Activated CD8-positive, alpha-beta memory T cell treated with anti-CD3 and anti-CD28 coated beads for 4 hours (primary cell): Measurements from ENCODE around the gene CPE.
"Not testable (repeated sequence)": the region's sequence is repeated elsewhere in the genome, so short reads cannot be mapped to it uniquely, and the experiment has no call there.

Experiments used
- DNase-seq, 2 donors: peaks; one replicate each; pipeline ENCODE4 v3.0.0-alpha.2; 2020; ENCODE audit warnings: low read depth in 2 of 2

The CPE gene

DNA sequence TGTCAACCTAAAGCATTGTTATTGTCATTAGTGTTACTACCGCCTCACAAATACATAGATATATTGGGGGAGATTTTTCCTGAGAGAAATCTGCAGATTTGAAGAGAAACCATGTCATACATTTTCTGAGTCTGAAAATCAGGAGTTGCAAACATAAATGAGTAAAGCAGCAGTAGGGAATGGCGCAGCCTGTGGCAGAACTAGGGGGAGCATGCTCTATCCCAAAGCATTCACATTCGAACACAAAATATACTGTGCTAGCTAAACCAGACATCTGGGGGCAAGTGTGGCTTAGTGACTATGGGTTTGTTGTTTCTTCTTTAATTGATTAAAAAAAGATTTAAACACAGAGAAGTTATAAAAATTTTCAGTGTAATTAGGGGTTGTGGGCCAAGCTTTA is 83.2 kb downstream of the CPE start:
- no peak for DNase-seq

DNA sequence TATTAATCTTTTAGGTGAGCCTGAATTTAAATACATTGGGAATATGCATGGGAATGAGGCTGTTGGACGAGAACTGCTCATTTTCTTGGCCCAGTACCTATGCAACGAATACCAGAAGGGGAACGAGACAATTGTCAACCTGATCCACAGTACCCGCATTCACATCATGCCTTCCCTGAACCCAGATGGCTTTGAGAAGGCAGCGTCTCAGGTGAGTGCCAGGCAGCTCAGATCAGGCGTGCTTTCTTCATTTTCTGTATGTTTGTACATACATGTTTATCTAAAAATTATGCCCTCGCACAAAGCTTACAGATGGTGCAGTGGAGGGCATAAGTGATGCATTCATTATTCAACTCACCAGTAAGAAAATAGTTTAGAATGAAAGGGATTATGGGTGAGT is 85.6 kb downstream of the CPE start:
- DNase-seq: no peak

DNA sequence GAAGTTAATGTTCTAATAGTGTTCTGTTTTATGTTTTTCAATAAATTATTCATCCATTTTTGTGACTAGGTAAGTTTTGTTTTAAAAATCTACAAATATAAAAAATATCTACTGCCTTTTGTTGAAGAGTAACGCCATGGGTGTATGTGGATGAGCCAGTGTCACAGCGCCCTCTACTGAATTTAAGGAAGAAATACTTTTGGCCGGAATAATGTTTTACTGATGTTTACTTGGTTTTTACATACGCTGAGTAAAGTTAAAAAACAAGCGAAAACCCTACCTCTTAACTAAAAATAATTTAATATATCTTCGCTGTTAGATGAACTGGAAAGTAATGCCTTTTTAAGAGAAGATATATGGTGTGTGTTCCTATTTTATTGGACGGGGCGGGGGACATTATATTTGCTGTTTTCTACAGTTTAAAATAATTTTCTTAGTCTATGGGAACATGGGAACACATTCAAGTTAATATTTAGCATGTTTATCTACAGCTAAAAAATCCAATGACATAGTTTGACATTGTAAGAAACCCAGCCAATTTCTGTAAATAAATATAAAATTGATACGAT is 86.1 kb downstream of the CPE start:
- DNase-seq: peak in 1 of 2 donors; percentile 1

DNA sequence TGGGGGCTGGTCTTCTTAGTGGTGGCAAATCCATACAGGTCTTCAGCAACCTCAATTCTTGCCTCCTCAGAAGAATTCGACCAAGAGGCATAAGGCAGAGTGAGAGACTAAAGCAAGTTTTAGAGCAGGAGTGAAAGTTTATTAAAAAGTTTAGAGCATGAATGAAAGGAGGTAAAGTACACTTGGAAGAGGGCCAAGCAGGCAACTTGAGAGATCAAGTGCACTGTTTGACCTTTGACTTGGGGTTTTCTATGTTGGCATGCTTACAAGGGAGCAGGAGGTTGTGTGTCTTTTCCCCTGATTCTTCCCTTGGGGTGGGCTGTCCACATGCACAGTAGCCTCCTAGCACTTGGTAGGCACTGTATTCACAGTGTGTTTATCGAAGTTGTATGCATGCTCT is 91.2 kb downstream of the CPE start:
- DNase-seq: no peak

DNA sequence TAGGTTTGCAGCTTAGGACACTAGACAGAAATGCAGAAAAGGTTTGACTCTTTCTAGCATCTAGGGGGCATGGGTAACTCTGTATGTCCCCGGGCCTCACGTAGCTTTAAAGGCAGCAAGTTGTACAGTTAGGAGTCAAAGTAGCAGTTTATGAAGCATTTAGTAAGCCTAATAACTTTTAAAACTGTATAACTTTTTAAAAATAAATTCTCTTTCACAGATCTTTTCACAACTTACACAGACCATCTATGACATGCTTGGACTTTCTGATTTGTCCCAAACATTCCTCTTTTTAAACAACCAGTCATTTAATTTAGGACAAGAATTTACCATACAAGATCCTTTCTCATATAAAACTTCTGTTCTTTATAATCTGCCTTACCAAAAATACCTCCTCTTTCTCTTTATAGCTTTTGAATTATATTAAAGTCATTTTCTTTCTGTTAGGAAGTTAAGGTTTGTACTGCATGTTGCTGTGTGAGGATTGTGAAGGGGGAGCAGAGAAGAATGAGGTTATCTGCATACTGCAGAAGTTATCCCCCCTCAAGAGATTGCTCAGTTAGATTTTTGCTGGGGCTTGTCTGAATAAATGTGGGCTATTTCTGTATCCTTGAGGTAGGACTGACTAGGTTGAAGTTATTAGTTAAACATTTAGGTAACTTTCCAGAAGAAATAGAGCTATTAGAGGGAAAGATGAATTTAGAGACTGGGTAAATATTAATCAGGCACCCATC is 94.3 kb downstream of the CPE start:
- no peak for DNase-seq

DNA sequence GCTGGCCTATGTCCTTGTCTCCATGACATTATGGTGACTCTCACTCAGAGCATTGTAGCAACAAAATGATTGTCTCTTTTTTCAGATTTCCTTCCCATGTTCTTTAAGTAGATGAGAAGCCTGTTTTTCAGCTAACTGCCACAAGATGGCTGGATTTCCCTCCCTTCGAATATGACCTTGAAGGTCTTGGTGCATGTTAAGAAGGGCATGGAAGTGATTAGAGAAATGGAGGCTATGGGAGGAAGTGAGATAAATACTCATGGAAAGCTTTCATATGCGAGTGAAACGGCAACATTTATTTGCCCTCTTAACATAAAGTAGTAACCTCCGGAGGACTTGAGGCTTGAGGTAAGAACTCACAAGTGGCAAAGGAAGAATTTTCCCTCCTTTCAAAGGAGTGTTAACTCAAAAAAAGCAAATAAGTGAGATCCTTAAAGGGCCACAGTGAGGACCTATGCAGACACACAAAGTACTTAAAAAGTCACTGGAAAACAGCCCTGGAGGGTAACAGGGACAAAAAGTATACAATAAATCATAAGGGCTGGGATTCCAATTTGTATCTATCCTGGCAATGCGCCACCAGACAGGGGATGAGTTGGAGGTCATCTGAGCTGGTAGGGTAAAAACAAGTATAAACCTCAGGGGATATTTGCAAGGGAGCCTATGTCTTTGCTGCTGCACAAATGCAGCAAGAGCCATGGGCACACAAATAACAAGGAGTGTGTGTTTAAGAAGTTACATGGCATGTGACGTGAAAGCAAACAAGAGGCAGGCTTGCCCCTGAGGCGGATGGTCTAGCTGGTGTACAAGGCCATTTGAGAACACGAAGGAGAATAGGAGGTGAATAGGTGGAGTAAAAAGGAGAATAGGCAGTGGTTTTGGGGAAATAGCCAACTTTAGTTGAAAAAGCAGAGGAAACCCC is 96.2 kb downstream of the CPE start:
- no peak for DNase-seq

DNA sequence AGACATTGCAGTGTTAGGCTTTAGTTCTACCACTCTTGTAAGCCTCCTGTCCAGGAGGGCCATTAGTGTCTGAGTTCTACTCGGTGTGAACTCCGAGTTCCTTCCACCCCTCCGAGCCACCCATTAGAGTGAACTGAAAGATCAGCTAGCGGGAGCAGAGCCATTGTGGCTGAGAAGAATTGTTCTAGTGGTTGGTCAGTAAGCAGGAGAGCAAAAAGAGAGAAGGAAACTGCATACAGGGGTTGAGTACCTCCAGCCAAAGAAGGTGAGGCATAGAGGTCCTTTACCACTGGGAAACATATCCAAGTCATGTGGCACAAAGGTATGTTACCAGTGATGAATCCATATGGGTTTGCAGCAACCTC is 96.9 kb downstream of the CPE start:
- no peak for DNase-seq

DNA sequence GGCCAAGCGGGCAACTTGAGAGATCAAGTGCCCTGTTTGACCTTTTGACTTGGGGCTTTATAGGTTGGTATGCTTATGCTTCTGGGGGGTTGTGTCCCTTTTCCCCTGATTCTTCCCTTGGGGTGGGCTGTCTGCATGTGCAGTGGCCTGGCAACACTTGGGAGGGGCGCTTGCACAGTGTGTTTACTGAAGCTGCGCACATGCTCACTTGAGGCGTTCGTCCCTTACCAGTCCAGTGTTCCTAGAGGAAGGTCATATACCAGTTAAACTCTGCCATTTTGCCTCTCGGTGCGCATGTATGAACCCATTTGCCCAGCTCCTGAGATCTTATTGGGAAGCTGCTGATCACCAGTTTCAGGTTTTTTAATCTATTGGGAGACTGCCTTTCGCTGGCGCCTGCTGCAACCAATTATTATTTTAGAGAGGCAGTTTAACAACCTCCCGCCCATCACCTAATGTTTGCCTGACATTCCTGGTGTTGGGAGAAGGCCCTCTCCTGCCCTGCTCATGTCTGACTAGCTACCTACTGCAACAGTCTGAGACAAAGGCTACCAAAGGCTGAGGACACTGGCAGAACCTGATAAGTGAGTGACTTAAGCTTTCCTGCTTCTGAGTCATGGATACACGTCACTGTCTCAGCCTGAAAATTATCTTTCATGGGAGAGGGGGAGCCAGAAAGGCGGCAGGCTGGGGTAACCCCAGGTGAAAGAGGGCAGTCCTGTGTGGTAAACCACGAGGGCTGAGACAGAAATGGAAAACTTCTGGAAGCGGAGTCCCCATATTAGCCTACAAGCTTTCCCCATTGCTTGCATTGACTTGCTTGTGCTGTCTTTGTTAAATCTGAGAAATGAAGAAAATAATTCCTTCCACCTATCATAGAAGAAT is 97.6 kb downstream of the CPE start:
- no peak for DNase-seq

DNA sequence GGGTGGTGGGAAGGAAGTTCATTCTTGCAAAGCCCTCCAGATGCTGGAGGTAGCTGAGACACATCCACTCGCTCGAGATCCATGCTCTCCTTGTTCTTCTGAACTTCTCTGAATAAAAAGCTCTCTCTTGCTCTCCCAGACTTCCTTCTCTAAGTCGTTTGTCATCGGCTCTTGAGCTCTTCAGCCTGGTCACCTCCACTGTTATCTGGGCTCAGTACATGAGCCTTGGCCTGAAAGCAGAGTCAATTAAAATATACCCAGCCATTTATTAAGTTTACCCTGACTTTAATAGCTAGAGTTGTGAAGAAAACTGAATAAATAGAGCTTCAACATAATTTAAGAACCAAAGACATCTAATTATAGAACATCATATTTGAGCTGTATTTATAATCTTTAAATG is 99.0 kb downstream of the CPE start:
- DNase-seq: no peak

DNA sequence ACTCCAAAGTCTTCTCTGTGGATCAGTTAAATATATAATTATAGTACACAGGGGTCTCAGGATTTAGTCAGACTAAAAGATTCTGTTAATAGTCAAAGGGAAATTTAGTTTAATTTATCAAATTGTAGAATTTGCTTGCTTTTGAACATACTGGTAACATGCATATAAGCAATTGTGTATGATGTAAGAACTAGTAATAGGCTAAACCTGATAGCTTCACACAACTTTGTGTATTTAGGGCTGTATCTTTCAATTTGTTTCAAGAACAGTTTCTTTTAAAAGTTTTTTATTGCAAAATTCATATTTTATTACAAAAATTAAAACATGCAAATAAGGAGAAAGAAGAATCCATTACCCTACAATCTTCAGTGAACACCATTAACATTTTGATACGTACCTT is 99.5 kb downstream of the CPE start:
- DNase-seq: no peak

DNA sequence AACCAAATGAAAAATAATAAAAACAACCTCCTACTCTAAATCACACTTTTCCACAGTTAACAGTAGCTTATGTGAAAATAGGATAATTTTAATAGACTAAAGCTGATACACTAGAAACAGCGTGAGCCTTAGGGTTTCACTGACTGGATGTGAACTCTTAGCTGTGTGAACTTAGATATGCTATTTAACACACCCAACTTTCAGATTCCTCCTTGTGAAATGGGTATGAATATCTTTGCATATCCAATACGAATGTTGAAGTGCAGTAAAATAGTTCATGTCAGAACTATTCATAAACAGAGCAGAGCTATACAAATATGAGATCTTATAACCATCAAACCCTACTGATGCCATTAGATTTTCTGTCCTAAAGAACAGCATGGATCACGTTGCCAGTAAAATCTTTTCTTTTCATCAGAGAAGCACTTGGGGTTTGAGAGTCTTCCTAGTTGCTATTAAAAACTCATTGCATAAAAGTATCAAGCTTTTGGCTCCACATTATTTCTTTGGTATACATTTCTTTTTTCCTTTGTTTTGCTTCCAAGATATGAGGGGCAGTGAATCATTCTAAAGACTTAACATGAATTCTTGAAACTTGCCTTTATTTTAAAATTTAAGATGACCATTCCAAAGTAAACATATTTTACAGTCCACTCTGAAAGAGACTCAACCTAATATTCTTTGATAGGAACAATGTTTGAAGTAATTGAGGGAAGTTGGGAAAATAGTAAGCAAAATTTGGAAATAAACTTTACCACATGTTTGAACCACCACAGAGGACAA is 102.4 kb downstream of the CPE start:
- DNase-seq: no peak

DNA sequence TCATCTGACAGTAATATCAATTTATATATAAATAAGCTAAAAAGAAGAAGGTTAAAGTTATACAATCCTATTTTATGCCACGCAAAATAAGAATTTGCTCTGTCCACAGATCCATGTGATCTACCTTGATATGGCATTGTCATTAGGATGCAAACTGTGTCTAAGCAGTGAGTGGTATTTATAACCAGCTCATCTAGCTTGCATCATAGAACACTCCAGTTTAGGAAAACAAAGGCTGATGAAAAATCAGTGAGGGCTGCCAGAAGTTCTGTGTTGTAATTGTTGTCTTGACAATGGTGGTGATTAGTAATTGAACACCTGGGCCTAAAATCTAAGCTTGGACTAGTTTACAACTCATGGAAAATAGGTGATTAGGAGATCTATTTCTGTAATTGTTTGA is 111.0 kb downstream of the CPE start:
- DNase-seq: no peak

DNA sequence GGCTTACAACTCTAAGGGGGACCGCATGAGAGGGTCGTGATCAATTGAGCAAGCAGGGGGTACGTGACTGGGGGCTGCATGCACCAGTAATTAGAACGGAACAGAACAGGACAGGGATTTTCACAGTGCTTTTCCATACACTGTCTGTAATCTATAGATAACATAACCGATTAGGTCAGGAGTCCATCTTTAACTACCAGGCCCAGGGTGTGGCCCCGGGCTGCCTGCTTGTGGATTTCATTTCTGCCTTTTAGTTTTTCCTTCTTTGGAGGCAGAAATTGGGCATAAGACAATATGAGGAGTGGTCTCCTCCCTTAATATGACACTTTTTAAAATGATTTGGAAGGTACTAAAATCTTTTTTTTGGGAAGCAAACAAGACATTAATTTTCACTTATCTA is 113.8 kb downstream of the CPE start:
- not testable (repeated sequence) for DNase-seq

DNA sequence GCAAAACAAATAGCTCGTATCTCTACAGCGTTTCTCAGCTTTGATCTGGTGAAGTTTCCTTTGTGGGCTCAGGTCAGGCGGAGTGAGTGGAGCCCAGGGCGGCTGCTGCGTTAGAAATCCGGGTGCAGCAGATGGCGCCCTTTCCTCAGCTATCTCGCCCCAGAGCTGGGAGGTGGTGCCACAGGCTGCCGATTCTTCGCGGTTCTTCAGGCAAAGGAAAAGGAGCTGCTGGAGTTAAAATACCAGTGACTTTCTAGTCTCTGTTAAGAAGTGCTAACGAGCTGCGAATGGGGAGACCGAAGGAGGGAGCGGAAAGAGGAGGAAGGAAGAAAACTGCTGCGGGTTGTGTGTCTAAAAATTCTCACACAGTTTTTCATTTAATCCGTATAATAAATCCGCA is 114.6 kb downstream of the CPE start:
- DNase-seq: peak; percentile 6 to 22

DNA sequence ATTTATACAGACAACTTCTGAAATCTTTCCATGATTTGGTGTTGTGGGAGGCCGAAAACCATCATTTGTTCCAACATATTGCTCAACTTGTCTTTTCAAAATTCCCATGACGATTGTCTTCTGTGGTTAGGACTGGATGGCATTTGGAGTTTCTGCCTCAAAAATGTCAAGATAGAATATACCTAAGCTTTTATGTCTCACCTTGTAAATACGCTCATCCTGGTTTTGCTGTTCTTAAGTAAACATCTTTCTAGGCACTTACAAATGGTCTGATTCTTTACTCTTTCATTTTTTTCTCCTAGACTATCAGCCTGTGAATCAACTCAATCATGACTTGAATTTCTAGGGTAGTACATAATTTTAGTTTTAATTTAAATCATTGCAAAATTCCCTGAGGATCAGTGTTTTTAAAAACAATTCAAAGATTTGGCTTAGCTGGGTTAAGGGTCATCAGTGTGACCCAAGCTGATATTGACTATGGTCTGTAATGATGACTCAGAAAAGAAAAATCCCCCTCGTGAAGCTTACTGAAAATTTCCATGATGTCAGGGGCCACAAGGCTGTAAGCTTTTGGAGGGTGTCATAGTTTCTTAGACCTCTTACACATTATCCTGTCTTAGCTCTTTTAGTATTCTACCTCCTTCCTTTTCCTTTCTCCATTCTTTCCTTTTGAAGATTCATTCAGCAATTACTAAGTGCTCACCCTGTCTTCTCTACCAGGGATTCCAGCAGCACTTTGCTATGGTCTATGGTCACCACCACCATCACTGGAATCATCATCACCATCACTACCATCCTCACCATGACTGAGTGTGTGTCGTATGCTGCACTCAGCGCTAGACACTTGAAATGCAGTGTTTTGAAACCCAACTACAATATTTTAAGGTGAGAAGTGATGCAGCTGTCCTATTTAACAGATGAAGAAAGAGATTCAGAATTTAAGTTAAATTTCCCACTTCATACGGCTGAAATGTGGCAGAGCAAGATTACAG is 124.4 kb downstream of the CPE start:
- DNase-seq: no peak

DNA sequence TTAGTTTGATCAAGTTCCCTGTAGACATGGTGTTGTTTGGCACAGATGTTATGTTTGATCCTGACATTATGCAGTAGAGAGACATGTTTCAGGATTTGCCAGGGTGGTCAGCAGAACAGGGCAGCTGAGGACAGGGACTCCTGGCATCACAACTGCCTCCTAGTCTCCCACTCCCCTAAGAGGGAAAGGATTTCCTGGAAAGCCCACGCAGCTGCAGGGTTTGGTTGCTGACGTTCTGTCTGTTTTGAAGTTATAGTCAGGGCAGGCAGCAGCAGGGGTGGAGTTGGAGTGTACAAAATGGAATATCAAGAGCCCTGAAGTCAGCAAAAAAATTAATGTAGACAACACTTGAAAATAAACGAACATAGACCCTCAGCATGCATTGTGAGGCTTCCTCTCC is 125.4 kb downstream of the CPE start:
- no peak for DNase-seq

DNA sequence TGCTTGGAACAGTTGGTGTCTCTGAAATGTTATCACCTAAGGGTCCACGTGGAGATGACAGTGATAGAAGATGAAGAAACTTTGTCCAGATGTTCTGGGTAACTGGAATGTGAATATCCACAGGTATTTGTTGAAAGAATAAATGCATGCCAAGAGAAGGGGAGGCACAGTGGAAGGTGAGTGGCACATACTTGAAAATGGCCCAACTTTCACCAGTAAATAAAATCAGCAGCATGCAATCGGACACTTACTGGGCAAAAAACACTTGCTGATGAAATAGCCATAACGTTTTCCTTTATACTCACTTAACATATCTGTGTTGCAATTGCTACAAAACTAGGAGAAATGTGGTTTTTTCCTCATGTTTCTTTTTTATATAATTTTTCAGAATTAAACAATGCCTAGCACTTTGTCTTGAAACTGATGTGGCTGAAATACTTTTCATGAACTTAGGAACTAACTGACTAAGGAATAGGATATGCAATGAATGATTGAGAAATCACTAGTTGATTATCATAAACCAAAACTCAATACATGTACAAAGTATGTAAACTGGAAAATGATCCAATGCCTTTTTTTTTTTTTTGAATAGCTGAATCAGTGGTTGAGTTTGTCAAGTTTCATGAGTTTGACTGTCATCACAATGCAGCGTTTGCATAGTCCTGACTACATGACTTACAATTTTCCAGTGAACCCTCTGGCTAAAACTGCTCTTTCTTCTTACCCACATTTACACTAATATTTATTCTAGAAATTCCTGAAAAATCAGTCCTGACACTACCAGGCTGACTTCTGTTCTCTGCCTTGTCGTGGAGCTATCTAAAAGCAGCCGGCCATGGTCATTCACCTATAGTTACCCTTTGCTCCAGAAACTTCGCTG is 127.4 kb downstream of the CPE start:
- DNase-seq: no peak

DNA sequence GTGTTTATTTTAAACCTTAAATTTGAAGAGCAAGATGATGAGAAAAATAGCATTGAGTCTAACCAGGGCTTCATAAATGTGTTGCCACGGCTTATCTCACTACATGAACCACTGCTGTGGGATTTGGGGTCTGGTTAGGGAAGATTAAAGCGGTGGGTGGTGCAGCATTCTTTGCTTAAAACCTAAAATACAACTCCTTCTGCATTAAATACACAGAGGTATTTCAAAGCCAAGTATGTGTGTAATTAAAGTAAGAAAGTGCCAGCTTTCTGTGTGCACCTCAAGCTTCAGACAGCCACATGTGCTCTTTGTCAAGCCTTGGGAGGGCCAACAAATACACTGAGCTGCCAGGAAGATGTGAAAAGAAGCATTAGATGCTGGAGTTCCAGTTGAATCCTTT is 128.0 kb downstream of the CPE start:
- no peak for DNase-seq

DNA sequence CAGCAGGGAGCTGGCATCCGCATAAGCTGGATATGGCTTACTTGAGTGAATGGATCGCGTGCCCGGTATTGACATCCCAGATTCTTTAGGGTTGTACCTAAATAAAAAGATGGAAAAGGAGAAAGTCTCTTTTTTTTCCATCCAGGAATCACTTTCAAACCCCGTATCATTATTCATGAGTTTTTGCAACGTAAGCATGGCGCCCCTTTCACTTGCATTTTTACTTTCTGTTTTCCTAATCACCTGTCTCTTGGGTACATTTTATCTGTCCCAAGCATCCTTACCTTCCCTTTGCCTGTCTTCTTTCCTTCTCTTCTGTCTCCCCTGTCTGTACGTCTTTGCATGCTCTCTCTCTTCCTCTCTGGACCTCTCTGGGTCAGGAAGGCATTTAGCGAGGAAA is 128.6 kb downstream of the CPE start:
- DNase-seq: no peak
